GM18520 (cell line): ENCODE results near the gene KCNH2.
"Not testable (repeated sequence)": the region's sequence is repeated elsewhere in the genome, so short reads cannot be mapped to it uniquely, and the experiment has no call there.

Experiments used
- ATAC-seq: cut with Tn5 transposase; IDR thresholded peaks from one replicate; pipeline ENCODE4 v1.9.1; 2021; ENCODE audit not compliant: unreplicated experiment

The KCNH2 gene

DNA sequence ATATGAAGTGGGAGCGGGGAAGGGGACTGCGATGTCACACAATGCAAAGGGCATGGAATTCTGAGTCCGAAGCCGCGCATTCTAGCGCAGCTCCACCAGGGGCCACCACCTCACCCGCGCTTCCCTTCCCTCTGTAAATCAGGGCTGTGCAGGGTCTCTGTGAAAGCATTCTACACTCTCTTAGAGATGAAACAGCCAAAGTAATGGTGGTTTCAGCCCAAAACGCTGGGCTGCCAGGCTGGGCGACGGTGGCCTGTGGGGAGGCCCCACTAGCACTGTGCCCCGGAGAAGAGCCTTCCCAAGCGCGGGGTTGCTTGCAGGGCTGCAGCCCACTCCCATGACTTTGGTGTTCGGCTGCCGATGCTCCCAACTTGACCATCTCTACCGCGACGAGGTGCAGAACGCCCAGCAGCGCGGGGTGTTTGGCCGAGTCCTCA, 34.8 kb upstream of the KCNH2 start:
- ATAC-seq = no peak

DNA sequence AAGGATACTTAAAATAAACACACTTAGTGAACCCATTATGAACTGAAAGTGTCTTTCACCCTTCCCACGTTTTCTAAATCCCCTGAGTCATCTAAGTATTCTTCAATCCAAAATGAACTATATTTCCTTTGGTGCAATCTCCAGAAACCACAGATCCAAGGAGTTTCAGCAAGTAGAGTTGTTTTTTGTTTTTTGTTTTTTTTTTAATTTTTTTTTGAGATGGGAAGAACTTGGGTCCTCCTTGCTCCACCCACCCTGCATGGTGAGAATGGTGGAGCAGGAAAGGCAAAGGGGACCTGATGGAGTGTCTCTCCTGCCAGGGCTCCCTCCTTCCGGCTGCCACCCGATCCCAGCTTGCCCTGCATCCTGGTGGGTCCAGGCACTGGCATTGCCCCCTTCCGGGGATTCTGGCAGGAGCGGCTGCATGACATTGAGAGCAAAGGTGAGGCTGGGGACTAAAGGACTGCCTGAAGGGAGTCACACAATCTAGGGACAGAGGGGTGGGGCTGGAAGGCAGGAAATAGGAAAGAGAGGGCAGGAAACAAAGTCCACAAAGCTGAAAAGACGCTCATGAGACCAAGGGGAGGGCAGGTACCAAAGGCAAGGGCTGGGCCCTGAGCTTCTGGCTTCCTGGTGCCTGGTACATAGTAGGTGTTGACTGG, 34.0 kb upstream of the KCNH2 start:
- no peak for ATAC-seq

DNA sequence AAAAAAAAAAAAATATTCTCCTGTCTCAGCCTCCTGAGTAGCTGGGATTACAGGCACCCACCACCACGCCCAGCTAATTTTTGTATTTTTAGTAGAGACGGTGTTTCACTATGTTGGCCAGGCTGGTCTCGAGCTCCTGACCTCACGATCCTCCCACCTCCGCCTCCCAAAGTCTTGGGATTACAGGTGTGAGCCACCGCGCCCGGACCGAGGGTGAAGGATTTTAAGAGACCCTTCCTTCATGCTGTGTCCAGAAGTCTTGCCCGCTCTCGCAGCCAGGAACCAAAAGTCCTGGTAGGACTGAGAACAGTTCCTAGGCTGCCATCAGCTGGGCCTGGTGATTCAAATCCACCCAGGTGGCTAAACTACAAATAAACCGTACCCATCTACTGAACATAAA, 33.5 kb upstream of the KCNH2 start:
- not testable (repeated sequence) for ATAC-seq

DNA sequence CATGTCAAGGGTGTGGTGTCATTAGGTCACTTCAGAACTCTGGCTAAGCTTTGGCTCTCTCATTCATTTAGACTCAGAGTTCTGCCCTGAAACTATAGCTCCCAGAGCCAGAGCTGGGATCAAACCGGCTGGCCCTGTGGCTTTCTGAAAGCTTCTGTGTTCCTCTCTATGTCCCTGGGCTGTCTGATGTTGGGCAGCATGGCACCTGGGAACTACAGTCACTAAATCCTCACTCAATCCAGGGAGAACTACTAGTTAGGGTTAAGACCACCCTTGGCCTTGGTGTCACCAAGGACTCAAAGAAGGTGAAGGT, 32.9 kb upstream of the KCNH2 start:
- no peak for ATAC-seq

DNA sequence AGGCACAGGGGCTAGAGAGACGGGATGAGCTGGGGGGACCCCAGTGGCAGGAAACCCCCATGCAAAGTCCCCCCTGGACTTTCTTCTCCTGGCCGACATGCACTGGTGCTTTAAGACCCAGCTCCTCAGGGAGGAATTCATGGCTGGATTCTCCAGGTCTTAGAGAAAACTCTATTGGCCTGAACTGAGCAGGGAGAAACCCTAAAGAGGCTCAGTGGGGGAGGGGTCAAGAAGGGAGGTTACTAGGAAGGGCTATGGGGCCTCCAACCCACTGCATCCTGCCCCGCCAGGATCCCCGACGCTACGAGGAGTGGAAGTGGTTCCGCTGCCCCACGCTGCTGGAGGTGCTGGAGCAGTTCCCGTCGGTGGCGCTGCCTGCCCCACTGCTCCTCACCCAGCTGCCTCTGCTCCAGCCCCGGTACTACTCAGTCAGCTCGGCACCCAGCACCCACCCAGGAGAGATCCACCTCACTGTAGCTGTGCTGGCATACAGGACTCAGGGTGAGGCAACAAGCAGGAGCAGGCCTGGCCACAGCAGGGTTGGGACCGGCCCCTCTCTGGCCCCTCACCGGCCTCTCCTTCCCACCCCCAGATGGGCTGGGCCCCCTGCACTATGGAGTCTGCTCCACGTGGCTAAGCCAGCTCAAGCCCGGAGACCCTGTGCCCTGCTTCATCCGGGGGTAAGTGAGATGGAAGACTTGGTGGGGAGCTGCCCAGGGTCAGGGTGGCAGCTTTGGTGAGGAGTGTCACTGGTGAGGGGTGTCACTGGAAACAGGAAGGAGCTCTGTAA, 32.4 kb upstream of the KCNH2 start:
- no peak for ATAC-seq

DNA sequence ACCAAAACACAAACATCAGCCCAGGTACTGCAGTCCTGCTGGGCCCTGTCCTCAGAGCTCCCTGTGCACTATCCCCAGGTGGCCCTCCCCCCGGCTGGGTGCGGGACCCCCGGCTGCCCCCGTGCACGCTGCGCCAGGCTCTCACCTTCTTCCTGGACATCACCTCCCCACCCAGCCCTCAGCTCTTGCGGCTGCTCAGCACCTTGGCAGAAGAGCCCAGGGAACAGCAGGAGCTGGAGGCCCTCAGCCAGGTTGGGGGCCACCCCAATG, 31.9 kb upstream of the KCNH2 start:
- no peak for ATAC-seq

DNA sequence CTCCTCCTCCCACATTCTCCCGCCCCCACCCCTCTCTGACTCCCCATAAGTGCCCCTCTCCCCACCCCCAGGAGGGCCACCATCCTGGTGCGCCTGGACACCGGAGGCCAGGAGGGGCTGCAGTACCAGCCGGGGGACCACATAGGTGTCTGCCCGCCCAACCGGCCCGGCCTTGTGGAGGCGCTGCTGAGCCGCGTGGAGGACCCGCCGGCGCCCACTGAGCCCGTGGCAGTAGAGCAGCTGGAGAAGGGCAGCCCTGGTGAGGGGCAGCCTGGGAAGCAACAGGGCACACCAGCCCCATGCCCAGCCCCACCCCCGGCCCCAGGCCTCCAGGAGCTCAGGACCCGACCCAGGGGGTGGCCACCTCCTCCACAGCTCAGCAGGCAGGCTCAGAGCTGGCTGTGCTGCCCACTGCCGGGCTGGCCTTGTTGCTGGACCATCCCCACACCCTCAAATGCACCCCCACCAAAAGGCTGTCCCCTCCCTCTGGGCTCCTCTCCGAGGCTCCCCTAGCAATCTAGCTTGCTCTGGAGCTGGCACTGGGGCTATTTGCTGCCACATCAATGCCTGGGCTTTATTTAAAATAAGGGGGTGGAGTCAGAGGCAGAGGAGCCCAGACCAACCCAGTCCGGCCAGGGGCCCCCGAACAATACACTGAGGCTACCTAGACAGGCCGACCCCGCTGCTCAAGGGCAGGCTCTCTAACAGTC, 31.4 kb upstream of the KCNH2 start:
- ATAC-seq = no peak

DNA sequence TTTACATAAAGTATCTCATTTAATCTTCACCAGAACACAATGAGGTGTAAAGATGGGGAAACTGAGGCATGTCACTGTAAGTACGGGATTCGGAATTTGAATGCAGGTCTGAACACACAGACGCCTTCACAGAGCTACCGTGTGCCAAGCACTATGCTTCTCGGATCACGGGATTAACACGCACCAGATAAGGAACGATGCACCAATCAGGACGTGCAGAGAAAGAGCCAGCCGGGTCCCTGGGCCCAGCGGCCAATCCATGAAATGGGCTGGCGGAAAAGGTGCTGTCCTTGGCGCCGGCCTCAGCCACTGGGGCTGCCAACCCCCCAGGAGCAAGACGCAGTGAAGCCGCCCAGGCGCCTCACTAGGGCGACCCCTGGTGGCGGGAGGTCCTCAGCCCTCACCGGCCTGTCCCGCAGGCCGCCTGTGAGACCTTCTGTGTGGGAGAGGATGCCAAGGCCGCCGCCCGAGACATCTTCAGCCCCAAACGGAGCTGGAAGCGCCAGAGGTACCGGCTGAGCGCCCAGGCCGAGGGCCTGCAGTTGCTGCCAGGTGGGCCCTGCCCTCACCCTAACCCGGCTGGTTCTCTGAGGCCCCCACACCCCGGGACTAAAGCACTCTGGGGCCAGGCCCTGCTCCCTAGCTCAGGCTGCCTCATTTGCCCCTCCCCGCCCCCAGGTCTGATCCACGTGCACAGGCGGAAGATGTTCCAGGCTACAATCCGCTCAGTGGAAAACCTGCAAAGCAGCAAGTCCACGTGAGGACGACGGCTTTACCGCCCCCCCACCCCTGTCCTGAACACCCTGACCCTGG, 30.6 kb upstream of the KCNH2 start:
- peak; percentile 72 for ATAC-seq

DNA sequence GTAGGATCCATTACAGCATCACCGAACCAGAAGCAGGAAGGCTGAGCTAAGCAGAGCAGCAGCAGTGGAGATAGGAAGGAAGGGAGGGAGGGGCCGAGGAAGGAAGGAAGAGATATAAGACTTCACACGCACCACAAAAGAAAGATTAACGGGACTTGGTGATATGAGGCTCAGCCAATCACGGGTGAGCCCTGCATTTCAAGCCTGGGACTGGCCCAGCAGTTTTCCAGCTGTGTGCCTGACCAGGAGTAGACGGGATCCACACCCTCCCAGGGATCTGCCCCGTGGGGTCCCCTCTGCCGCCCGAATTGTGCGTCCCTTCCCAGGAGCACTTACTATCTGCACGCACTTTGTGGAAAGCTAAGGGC, 30.0 kb upstream of the KCNH2 start:
- no peak for ATAC-seq

DNA sequence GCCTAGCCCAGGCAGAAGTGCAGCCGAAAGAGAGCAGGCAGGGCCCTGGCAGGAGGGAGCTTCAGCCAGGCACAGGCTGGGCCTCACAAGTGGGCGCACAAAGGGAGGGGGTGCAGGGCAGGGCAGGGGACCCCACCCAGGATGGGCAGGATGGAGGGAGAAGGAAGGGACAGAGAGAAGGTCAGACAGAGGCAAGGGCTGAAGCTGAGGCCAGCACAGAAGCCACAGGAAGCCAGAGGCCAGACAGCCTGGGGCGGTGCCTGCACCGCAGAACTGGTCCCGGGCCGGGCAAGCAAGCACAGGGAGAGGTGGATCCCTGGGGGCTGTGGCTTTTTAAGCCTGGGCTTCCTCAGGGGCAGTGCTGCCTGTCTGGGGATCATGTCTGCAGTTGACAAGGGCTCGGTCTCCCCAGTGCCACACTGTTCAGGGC, 29.4 kb upstream of the KCNH2 start:
- ATAC-seq = no peak

DNA sequence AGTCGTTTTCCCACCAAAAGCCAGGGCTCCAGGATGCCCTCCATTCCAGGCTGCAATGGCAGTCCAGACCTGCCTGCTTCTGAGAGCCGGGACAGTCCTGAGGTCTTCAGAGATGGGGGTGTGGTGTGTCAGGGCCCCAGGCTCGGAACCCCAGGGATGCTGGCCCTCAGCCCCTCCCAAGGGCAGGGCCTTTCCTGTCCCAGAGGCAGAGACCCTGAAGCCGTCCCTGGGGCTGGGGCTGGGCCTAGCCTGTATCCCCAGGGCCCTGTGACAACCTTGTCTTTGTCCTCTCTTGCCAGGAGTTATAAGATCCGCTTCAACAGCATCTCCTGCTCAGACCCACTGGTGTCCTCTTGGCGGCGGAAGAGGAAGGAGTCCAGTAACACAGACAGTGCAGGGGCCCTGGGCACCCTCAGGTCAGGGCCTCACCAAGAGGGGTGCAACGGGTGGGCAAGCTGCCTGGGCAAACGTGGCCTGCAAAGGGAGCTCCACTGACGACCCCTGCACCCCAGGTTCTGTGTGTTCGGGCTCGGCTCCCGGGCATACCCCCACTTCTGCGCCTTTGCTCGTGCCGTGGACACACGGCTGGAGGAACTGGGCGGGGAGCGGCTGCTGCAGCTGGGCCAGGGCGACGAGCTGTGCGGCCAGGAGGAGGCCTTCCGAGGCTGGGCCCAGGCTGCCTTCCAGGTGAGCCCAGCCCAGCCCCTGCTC, 28.6 kb upstream of the KCNH2 start:
- ATAC-seq = no peak

DNA sequence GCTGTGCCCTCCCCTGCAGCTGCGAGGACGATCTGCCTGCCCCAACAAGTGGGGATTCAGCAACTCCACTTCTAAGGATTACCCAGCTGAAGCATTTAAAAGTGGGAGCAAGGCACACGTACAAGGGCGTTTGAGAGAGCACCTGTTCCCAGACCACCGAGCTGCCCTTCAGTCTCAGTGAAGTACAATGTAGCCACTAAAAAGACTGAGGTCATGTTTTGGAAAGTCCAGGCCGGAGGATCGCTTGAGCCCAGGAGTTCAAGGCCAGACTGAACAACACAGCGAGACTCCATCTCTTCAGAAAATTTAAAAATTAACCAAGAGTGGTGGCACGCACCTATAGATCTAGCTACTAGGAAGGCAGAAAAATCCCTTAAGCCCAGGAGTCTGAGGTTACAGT, 27.4 kb upstream of the KCNH2 start:
- no peak for ATAC-seq

DNA sequence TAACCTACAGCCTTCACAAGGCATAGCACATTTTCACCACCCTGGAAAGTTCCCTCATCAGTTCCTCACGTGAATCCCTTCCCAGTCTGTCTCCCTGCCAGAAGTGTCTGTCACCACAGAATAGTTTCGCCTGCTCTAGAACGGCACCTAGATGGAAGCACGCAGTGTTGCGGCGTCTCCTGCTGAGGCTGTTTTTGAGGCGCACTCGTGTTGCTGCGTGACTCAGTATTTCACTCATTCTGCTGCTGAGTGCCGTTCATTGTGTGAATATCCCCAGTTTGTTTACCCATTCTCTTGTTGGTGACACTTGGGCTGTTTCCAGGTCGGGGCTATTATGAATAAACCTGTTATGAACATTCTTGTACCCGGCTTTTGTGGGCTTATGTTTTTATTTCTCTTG, 25.5 kb upstream of the KCNH2 start:
- ATAC-seq = no peak

DNA sequence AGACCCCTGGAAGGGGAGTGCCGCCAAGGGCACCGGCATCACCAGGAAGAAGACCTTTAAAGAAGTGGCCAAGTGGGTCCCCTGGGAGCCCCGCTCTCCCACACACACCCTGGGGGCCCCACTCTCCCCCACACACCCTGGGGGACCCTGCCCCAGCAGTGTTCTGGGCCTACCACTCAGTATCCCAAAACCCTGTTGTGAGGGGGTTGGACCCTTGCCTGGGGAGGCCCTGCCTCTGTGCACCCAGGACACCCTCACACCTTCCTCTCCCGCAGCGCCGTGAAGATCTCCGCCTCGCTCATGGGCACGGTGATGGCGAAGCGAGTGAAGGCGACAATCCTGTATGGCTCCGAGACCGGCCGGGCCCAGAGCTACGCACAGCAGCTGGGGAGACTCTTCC, 23.4 kb upstream of the KCNH2 start:
- ATAC-seq = no peak

DNA sequence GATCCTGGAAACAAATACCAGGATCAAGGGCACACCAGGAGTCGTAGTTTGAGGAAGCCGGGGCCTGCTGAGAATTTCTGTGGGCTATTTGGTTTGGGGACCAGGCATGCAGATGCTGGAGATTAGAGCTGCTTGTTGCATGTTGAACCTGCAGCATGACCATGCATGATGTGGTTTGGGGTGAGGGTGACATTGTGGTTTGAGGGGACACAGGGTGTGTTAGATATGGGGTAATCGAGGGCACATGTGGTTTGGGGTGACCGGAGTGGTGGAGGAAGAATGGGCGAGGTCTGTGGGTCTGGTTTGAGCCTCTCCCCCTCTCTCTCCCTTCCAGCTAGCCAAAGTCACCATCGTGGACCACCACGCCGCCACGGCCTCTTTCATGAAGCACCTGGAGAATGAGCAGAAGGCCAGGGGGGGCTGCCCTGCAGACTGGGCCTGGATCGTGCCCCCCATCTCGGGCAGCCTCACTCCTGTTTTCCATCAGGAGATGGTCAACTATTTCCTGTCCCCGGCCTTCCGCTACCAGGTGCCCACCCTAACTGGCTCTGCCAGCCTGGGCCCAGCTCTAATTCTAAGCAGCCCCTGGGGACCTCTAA, 22.9 kb upstream of the KCNH2 start:
- ATAC-seq = no peak

DNA sequence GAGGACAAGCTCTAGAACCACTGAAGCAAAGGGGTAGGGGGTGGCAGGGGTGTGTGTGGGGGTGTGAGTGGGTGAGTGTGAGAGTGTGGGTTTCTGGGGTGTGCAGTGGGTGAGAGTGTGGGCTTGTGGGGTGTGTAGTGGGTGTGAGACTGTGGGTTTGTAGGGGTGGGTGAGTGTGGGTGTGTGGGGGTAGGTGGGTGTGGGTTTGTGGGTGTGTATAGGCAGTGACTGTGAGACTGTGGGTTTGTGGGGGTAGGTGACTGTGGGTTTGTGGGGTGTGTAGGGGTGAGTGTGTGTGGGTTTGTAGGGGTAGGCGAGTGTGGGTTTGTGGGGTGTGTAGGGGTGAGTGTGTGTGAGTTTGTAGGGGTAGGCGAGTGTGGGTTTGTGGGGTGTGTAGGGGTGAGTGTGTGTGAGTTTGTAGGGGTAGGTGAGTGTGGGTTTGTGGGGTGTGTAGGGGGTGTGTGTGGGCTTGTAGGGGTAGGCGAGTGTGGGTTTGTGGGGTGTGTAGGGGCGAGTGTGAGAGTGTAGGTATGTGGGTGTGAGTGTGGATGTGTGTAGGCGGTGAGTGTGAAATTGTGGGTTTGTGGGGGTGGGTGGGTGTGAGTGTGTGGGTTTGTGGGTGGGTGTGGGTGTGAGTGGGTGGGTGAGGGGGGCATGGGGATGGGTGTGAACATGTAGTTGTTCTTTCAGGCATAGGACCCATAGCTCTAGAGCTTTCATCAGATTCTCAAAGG, 21.5 kb upstream of the KCNH2 start:
- ATAC-seq = no peak

DNA sequence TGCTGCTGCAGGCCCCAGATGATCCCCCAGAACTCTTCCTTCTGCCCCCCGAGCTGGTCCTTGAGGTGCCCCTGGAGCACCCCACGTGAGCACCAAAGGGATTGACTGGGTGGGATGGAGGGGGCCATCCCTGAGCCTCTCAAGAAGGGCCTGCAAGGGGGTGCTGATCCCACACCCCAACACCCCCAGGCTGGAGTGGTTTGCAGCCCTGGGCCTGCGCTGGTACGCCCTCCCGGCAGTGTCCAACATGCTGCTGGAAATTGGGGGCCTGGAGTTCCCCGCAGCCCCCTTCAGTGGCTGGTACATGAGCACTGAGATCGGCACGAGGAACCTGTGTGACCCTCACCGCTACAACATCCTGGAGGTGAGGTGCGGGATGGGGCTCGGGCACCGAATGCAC, 20.9 kb upstream of the KCNH2 start:
- ATAC-seq = no peak

DNA sequence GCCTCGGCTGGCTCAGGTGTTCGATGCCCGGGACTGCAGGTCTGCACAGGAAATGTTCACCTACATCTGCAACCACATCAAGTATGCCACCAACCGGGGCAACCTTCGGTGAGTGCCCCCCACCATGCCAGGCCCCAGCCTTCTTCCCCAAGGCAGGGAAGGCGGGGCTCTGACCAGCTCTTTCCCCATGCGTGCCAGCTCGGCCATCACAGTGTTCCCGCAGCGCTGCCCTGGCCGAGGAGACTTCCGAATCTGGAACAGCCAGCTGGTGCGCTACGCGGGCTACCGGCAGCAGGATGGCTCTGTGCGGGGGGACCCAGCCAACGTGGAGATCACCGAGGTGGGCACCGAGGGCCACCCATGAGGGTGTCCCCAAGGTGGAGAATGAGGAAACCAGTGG, 20.2 kb upstream of the KCNH2 start:
- no peak for ATAC-seq

DNA sequence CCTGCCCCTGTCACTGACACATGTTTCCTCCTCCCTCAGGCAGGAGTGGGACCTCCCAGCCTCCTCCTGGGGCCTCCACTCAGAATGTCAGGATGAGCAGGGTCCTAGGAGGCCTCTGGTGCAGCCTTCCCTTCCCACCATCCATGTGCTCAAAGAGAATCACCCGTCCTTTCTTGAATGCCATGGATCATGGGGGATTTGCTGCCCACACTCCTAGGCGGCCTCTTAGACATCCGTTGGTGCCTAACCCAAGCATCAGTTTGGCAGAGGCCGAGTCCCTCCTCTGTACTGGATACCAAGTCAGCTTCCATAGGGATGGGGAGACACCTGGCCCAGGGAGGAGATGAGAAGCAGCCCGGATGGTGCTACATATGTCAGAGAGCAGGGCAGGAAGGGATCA, 19.7 kb upstream of the KCNH2 start:
- ATAC-seq = no peak

DNA sequence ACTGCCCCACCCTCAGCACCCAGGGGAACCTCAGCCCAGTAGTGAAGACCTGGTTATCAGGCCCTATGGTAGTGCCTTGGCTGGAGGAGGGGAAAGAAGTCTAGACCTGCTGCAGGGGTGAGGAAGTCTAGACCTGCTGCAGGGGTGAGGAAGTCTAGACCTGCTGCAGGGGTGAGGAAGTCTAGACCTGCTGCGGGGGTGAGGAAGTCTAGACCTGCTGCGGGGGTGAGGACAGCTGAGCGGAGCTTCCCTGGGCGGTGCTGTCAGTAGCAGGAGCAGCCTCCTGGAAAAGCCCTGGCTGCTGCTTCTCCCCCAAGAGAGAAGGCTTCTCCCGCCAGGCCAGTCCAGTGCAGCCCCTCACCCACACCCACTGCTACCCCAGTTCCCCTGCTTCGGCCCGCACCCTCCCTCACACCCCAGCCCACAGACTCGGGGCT, 19.0 kb upstream of the KCNH2 start:
- ATAC-seq = no peak
